Measurements from ENCODE around the gene CPXM1.

Gene CPXM1

DNA sequence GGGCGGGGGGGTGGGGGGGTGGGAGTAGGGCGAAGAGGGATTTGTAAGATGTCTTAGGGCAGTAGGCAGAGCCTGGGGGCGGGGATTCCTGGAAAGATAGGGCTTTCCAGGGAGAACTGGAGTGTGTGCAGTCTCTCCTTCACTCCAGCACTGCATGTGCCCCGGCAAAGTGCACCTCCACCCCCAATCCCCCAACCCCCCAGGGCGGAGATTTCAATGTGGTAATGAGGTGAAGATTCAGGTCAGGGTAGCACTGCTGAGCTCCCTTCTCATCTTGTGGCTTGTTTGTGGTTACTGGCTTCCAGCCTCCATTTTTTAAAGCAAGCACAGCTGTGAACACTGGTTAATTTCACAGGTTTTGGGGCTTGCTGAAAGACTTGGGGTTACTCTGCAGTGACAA lies 21.6 kb upstream of the CPXM1 start:
- TF ChIP-seq CTCF (IDR thresholded peaks at IDR 0.05; ENCODE audit: extremely low read depth, insufficient read depth, missing control alignments): no peak
- in situ Hi-C loops (cut with MboI; ENCODE audit: low pct_unique_long_range_greater_than_20kb, low sequenced_read_pairs, unreplicated experiment): no loop called here

DNA sequence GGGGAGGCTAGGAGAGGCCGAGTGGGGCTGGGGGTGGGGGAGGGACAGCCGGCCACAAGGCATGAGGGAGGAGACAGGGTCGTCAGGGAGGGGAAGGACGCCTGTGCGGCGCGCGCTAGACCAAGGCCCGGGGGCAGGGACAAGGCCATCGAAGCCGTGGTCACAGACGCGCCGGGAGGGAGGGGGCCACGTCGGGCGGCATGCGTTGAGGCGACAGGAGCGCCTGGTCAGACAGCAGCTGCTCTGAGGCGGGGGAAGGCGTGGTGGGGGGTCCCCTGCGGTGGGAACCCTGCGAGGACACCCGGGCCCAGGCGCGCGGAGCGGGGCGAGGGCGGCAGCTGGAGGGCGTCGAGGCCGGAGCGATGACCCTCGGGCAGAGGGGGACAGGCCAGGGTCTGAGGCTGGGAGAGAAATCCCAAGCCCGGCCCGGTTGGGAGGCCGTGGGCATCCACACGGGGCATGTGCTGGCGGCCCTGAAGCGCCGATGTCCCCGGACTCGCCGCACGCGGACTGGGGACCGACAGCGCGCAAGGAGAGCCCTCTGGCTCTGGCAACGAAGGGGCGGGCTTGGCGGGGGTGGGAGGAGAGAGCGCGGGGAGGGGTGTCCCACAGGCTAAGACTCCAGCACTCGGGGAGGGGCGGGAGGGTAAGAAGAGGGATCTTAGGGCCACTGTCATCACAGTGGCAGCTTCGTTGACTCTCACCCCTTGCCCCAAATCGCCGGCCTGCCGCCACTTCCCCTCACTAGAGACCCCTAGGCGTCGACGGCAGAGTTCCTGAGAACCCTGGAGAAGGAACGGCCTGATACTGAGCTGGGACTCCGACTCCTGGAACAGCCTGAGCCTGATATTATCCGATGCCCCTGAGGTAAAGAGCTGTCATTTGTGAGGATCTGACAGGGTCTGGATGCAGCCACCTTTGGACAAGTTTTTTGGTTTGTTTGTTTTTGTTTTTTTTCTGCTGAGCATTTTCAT lies 20.8 kb upstream of the CPXM1 start:
- TF ChIP-seq CTCF (IDR thresholded peaks at IDR 0.05; ENCODE audit: extremely low read depth, insufficient read depth, missing control alignments): no peak
- DNase-seq (ENCODE audit: low spot score): no peak
- in situ Hi-C loops (cut with MboI; ENCODE audit: low pct_unique_long_range_greater_than_20kb, low sequenced_read_pairs, unreplicated experiment): no loop called here

More for the DNA sequence above, 21.6 kb upstream of the CPXM1 start:
- no peak for DNase-seq (ENCODE audit: low spot score)

DNA sequence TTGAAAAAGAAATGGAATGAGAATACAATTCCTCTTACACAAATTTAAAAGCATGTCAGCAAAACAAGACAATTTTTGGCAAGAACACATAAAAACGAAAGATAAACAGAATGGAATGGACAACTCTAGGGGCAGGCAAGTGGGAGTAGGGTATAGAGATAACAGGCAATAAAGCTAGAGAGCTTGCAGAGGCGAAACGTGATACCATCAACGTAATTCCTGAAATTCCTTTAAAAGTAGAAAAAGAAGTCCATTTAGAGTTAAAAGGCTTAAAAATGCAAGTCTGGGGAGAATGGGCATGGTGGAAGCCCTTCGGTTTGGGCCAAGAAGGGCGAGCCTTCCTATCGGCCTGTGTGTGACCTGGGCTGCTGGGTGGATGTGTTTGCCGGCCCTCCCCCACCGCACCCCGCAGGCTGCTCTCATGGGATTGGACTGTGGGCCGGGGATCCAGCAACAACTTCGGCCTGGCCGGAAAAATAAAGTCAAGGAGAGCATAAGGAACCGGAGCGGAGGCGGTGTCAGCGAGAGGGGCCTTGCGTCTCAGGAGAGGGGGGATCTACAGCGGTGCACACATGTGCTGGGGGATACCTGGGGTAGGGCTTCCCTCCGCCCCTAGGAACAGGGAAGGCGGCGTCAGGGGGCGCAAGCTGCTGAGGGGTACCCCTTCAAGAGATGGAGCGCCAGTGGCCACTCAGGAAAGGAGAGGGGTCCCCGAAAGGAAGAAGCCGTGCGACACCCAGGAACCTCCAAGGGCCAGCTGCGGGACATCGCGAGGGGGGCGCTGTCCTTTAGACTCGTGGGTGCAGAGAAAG lies 19.9 kb upstream of the CPXM1 start:
- in situ Hi-C loops (cut with MboI; ENCODE audit: low pct_unique_long_range_greater_than_20kb, low sequenced_read_pairs, unreplicated experiment): no loop called here
- no peak for DNase-seq (ENCODE audit: low spot score)
- TF ChIP-seq CTCF (IDR thresholded peaks at IDR 0.05; ENCODE audit: extremely low read depth, insufficient read depth, missing control alignments): no peak

DNA sequence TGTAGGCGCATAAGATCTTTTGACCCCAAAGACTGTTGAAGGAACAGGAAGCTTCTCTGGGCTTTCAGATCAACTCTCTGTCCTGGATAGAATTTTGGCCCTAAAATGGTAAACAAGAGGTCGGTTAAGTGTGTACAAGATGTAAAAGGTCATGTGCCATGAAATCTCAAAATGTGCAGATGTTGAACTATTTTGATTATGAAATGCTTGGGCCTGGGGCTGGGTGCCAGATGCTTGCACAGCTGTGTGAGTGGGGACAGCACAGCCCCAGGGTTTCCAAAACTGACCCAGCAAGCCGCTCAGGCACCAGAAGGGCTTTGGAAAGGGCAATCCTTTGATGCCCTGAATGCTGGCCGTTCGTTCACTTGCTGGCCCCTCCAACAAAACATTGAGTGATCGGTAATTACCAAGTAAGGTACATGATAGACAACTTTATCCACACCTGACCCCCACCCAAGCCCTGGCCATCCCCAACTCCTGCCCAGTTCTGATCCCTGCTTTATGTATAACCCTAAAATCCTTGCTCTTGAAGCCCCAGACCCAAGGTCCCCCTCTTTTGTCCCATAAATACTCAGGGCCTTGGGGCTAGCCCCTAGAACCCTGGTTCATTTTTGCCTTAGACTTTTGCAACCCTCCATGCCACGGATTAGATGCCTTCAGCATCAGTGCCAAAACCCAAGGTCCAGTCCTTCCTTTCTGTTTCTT lies 17.6 kb upstream of the CPXM1 start:
- in situ Hi-C loops (cut with MboI; ENCODE audit: low pct_unique_long_range_greater_than_20kb, low sequenced_read_pairs, unreplicated experiment): no loop called here
- no peak for TF ChIP-seq CTCF (IDR thresholded peaks at IDR 0.05; ENCODE audit: extremely low read depth, insufficient read depth, missing control alignments)
- DNase-seq (ENCODE audit: low spot score): no peak

DNA sequence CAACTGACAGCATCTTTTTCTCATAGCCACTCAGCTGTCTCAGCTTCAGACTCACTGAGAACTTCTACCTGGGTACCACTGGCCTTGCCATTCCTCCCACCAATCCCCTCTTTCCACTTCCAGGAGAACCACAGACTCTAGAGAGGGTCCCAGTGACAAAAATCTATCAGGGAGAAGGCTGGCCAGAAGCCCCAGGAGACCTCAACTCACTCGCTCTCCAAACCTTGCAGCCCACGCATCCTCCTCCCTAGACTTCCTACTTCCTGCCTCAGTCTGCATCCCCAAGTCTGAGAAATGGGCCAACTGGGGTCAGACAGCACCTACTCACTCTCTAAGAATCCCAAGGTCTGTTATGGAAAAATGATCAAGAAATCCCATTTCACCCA lies 16.9 kb upstream of the CPXM1 start:
- DNase-seq (ENCODE audit: low spot score): no peak
- no peak for TF ChIP-seq CTCF (IDR thresholded peaks at IDR 0.05; ENCODE audit: extremely low read depth, insufficient read depth, missing control alignments)
- in situ Hi-C loops (cut with MboI; ENCODE audit: low pct_unique_long_range_greater_than_20kb, low sequenced_read_pairs, unreplicated experiment): no loop called here

All from GM13977 (cell line).